ENCODE measurements around the gene ATP8B4.

Gene ATP8B4

DNA sequence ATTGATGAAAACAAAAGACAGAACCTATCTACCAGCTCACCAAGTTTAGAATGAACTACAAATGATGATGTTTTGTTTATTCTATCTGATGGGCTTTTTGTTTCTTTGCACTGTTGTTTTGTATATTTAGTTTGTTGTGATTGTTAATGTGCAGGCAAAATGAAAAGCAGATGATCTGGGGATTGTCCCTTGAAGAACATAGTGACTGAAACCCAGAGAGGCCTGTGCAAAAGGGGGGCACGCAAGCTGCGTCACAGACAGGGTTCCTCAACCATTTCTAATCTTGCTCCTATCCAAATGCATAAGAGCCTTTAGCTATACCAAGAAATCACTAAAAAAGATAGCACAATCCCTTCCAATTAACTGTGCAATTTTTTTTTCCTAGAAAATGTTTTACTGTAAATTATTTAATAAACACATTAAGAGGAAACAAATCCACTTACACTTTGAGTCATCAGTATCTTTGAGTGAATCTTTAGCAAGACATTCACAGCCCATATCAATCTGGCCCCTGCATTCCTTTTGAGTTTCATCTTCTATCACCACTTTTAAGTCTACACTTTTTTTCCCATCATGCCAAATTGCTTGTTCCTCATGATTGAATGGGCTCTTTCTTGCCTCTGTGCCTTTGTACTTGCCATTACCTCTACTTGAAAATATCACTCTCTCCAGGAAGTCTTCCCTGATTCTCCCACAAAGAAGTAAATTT, 220.3 kb downstream of the ATP8B4 start:
- no peak overlapping the region for H3K9ac ChIP-seq (ENCODE audit: low read depth, low read length, poor library complexity, severe bottlenecking)
- H3K9me2 ChIP-seq (replicated peaks; ENCODE audit: low read depth, low read length), result no peaks in the 10 kb centered on the region
- no peaks in the 10 kb centered on the region for H3F3A ChIP-seq (ENCODE audit: low read depth)
- no peaks in the 10 kb centered on the region for H3K79me2 ChIP-seq (ENCODE audit: insufficient read depth, low read length)
- no peaks in the 10 kb centered on the region for H3K4me1 ChIP-seq (ENCODE audit: insufficient read depth, low read length, poor library complexity, severe bottlenecking)
- H3K27me3 ChIP-seq (ENCODE audit: insufficient read depth, low read length, poor library complexity, severe bottlenecking), result no peaks in the 10 kb centered on the region
- no peak for TF ChIP-seq EZH2phosphoT487 (IDR thresholded peaks at IDR 0.05; ENCODE audit: borderline replicate concordance)
- TF ChIP-seq, protein P1, sequence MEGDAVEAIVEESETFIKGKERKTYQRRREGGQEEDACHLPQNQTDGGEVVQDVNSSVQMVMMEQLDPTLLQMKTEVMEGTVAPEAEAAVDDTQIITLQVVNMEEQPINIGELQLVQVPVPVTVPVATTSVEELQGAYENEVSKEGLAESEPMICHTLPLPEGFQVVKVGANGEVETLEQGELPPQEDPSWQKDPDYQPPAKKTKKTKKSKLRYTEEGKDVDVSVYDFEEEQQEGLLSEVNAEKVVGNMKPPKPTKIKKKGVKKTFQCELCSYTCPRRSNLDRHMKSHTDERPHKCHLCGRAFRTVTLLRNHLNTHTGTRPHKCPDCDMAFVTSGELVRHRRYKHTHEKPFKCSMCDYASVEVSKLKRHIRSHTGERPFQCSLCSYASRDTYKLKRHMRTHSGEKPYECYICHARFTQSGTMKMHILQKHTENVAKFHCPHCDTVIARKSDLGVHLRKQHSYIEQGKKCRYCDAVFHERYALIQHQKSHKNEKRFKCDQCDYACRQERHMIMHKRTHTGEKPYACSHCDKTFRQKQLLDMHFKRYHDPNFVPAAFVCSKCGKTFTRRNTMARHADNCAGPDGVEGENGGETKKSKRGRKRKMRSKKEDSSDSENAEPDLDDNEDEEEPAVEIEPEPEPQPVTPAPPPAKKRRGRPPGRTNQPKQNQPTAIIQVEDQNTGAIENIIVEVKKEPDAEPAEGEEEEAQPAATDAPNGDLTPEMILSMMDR (conservative IDR thresholded peaks at IDR 0.05; ENCODE audit: low read length), result no peak
- no peak overlapping the region for H2AFZ ChIP-seq (ENCODE audit: low read length)
- no peaks in the 10 kb centered on the region for H3K9me3 ChIP-seq (ENCODE audit: insufficient read depth, low read depth, low read length)
- no peaks in the 10 kb centered on the region for H4K20me1 ChIP-seq (ENCODE audit: insufficient read depth, low read length, poor library complexity, severe bottlenecking)
- no peak overlapping the region for H3K4me2 ChIP-seq (ENCODE audit: low read depth, low read length, poor library complexity, severe bottlenecking)
- H3K36me3 ChIP-seq (ENCODE audit: insufficient read depth, low read length), result no peaks in the 10 kb centered on the region
- no peak overlapping the region for H3K4me3 ChIP-seq (ENCODE audit: low read length, poor library complexity, severe bottlenecking)

DNA sequence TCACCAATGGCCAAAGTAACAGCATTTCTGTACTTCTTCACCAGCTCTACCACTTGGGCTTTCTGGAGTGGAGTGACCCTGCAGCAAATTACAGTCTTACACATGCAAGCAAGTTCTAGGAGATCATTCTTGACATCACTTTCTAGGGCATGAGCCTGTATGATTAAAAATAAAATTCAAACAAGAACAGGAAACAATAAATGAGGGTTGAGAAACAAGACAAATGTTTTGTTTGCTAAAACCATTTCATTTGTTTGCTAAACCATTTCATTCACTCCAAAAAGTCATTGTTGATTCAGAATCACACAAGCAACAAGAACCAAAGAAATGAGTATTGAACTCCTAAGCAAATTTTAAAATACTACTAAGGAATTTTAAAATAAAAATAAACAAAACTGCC, 220.9 kb downstream of the ATP8B4 start:
- no peaks in the 10 kb centered on the region for H3K4me1 ChIP-seq (ENCODE audit: insufficient read depth, low read length, poor library complexity, severe bottlenecking)
- H2AFZ ChIP-seq (ENCODE audit: low read length), result no peak overlapping the region
- H3K9ac ChIP-seq (ENCODE audit: low read depth, low read length, poor library complexity, severe bottlenecking), result no peak overlapping the region
- H3K9me2 ChIP-seq (replicated peaks; ENCODE audit: low read depth, low read length), result no peaks in the 10 kb centered on the region
- no peaks in the 10 kb centered on the region for H3F3A ChIP-seq (ENCODE audit: low read depth)
- H3K4me3 ChIP-seq (ENCODE audit: low read length, poor library complexity, severe bottlenecking), result no peak overlapping the region
- no peaks in the 10 kb centered on the region for H3K79me2 ChIP-seq (ENCODE audit: insufficient read depth, low read length)
- no peaks in the 10 kb centered on the region for H3K36me3 ChIP-seq (ENCODE audit: insufficient read depth, low read length)
- H4K20me1 ChIP-seq (ENCODE audit: insufficient read depth, low read length, poor library complexity, severe bottlenecking), result no peaks in the 10 kb centered on the region
- no peak for TF ChIP-seq EZH2phosphoT487 (IDR thresholded peaks at IDR 0.05; ENCODE audit: borderline replicate concordance)
- TF ChIP-seq, protein P1 (conservative IDR thresholded peaks at IDR 0.05; ENCODE audit: low read length), result no peak
- no peaks in the 10 kb centered on the region for H3K27me3 ChIP-seq (ENCODE audit: insufficient read depth, low read length, poor library complexity, severe bottlenecking)
- no peak overlapping the region for H3K4me2 ChIP-seq (ENCODE audit: low read depth, low read length, poor library complexity, severe bottlenecking)
- no peaks in the 10 kb centered on the region for H3K9me3 ChIP-seq (ENCODE audit: insufficient read depth, low read depth, low read length)

DNA sequence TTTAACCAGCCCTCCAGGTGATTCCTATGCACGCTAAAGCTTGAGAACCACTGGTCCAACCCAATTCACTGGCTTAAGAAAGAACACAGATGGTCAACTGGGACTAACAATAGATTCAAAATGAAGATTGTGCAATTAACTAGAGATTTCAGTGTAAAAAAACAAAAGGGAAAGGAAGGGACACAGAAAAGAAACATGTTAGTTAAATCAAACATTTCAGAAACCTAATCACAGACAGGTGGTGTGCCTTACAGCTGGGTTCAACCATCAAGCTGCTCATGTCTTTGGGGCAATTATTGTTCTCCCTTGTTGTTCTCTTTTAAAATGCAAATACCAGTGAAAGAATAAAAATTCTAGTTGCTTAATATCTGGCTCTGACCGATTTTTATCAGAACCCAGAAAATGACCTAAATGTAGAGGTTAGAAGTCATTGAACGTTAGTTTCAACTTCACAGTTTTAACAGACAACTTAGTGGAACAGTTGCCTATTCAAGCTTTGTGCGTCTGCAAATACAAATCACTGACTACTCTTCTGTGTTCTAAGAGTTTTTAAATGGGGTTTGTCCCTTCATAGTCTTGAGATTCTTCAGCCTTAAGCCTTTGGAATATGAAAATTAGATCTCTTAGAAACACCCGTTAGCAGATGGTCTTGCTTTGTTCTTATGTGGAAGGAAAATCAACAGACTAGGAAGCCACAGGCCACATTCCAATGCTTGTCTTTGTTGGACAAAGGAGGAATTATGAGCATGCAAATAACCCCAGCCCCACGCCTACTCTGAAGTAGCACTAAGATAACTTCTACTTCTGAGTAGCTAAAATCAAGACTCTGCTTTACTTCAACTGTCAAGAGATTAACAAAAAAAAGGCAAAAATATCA, 223.4 kb downstream of the ATP8B4 start:
- no peaks in the 10 kb centered on the region for H3K9me2 ChIP-seq (replicated peaks; ENCODE audit: low read depth, low read length)
- no peaks in the 10 kb centered on the region for H3K9me3 ChIP-seq (ENCODE audit: insufficient read depth, low read depth, low read length)
- H3K4me1 ChIP-seq (ENCODE audit: insufficient read depth, low read length, poor library complexity, severe bottlenecking), result no peaks in the 10 kb centered on the region
- no peak overlapping the region; the same call in 1 of the 2 replicates for H2AFZ ChIP-seq (ENCODE audit: low read length)
- H4K20me1 ChIP-seq (ENCODE audit: insufficient read depth, low read length, poor library complexity, severe bottlenecking), result no peaks in the 10 kb centered on the region
- H3K4me2 ChIP-seq (ENCODE audit: low read depth, low read length, poor library complexity, severe bottlenecking), result no peak overlapping the region
- no peaks in the 10 kb centered on the region for H3K27me3 ChIP-seq (ENCODE audit: insufficient read depth, low read length, poor library complexity, severe bottlenecking)
- H3K79me2 ChIP-seq (ENCODE audit: insufficient read depth, low read length), result no peaks in the 10 kb centered on the region
- no peak overlapping the region for H3K4me3 ChIP-seq (ENCODE audit: low read length, poor library complexity, severe bottlenecking)
- TF ChIP-seq EZH2phosphoT487 (IDR thresholded peaks at IDR 0.05; ENCODE audit: borderline replicate concordance), result no peak
- TF ChIP-seq, protein P1 (conservative IDR thresholded peaks at IDR 0.05; ENCODE audit: low read length), result no peak
- no peak overlapping the region for H3K9ac ChIP-seq (ENCODE audit: low read depth, low read length, poor library complexity, severe bottlenecking)
- no peaks in the 10 kb centered on the region for H3K36me3 ChIP-seq (ENCODE audit: insufficient read depth, low read length)
- no peaks in the 10 kb centered on the region for H3F3A ChIP-seq (ENCODE audit: low read depth)

All from Loucy (cell line).